ENCODE measurements around the gene ILK. TPM values are rescaled to one million over a fixed set of nuclear protein-coding genes. Genes with fewer than 3 reads are reported as not detected.

ILK gene
- total and polyA plus RNA-seq, 2 of the 13 experiments (the other 11 are each of a cell fraction or from before 2014, with no cell fraction given), result 70.3 to 108 TPM

GRCh38 chr11:6569706-6570105 lies 33.9 kb upstream of the ILK start:
- H3K27me3 ChIP-seq (ENCODE audit: control insufficient read depth in 1 of 2, insufficient read depth in 2 of 2, low read length in 2 of 2), result no peaks in the 10 kb centered on the region
- TF ChIP-seq HDAC6 (IDR thresholded peaks at IDR 0.05; ENCODE audit: low read depth, low read length), result no peak
- TF ChIP-seq ZUFSP (CRISPR knock-in tag; IDR thresholded peaks at IDR 0.05; ENCODE audit: borderline replicate concordance), result no peak
- TF ChIP-seq SMC3 (IDR thresholded peaks at IDR 0.05; ENCODE audit: low read length), result no peak
- TF ChIP-seq ZNF33A (CRISPR knock-in tag; IDR thresholded peaks at IDR 0.05; ENCODE audit: borderline replicate concordance), result no peak
- TF ChIP-seq CCAR2 (optimal IDR thresholded peaks at IDR 0.05; ENCODE audit: low read depth, low read length), result no peak
- TF ChIP-seq SKIL (CRISPR knock-in tag; IDR thresholded peaks at IDR 0.05; ENCODE audit: borderline replicate concordance), result no peak
- no peak for TF ChIP-seq ZBTB49 (CRISPR knock-in tag; IDR thresholded peaks at IDR 0.05; ENCODE audit: borderline replicate concordance)
- no peak for TF ChIP-seq RFX1 (IDR thresholded peaks at IDR 0.05)
- no peak for TF ChIP-seq REST (IDR thresholded peaks at IDR 0.05; ENCODE audit: borderline replicate concordance in 1 of 2, low read depth in 1 of 2, low read length in 2 of 2)
- no peak overlapping the region for H3K4me3 ChIP-seq (replicated peaks in 1 of 3; ENCODE audit: insufficient read depth in 1 of 3, low read depth in 2 of 3, low read length in 3 of 3)
- no peaks in the 10 kb centered on the region for H3K79me2 ChIP-seq (ENCODE audit: insufficient read depth, low read length)
- ATAC-seq, result no peak
- in situ Hi-C loops (cut with HindIII; ENCODE audit: extremely low pct_ligation_motif_present, low pct_unique_long_range_greater_than_20kb) (no loop called here), intact Hi-C loops (cut with micrococcal nuclease; ENCODE audit: unreplicated experiment) (no loop called here)
- H4K20me1 ChIP-seq (ENCODE audit: insufficient read depth, low read length), result no peaks in the 10 kb centered on the region
- H3K27ac ChIP-seq (ENCODE audit: extremely low read length, insufficient read depth, low read length), result no peak overlapping the region
- ChIA-PET CTCF (ENCODE audit: low intra/inter-chr PET ratio, low total read pairs) (no interaction called here), POLR2A (no interaction called here)
- H3K36me3 ChIP-seq (replicated peaks in 1 of 2; ENCODE audit: control insufficient read depth in 1 of 2, insufficient read depth in 2 of 2, low read length in 2 of 2), result no peaks in the 10 kb centered on the region
- WGBS (ENCODE audit: low lambda C conversion rate), result 74% methylated on average over 4 of the region's 5 CpGs
- H3K4me2 ChIP-seq (ENCODE audit: low read depth, low read length), result no peak overlapping the region
- BruUV-seq (replicated peaks), result no TSS peak
- no peak for DNase-seq (ENCODE audit: low spot score)
- no peak overlapping the region for H3K9ac ChIP-seq (ENCODE audit: insufficient read depth, low read depth, low read length)
- H2AFZ ChIP-seq (ENCODE audit: low read length), result no peak overlapping the region
- H3K9me3 ChIP-seq (ENCODE audit: low read length), result no peaks in the 10 kb centered on the region
- no peaks in the 10 kb centered on the region for H3K4me1 ChIP-seq (ENCODE audit: insufficient read depth, low read length)
- no peak for FAIRE-seq
